Motor neuron (in vitro differentiated cells): ENCODE data around the gene DPF3. TPM values are rescaled to one million over a fixed set of nuclear protein-coding genes. Genes with fewer than 3 reads are reported as not detected.

Experiments
- ATAC-seq, 8 experiments: fragments of 200-7000 bp; cut with Tn5 transposase; replicated peaks in 6 of 8; 2 replicates each; pipeline ENCODE4 v1.8.0; 2021; ENCODE audit warnings: mild to moderate bottlenecking in 8 of 8, moderate library complexity in 8 of 8
- H3K27ac ChIP-seq, 2 donors: fragments of 250-450 bp; sonication (Bioruptor Pico); 2 replicates each; pipeline ENCODE4 v1.9.0; 2021; ENCODE audit warnings: antibody characterized with exemption in 2 of 2, mild to moderate bottlenecking in 2 of 2, moderate library complexity in 1 of 2
- H3K4me1 ChIP-seq, 2 donors: fragments of 250-450 bp; sonication (Bioruptor Pico); replicated peaks in 1 of 2; 2 replicates each; pipeline ENCODE4 v1.6.1; 2021; ENCODE audit warnings: antibody characterized with exemption in 2 of 2, mild to moderate bottlenecking in 2 of 2, moderate library complexity in 1 of 2
- H3K4me3 ChIP-seq, 5 donors: fragments of 250-450 bp; sonication (Bioruptor Pico); 2 replicates each; pipeline ENCODE4 v1.9.0; 2021; ENCODE audit warnings: antibody characterized with exemption in 5 of 5, mild to moderate bottlenecking in 5 of 5, moderate library complexity in 4 of 5
- WGBS, 10 experiments: fragments of 450-650 bp; shearing (Covaris generic); methylation state at CpG; one replicate each; pipeline ENCODE4 v1.0.0; 2022; 5-methylcytosine and 5-hydroxymethylcytosine counted together
- in situ Hi-C, 9 experiments: fragments of 400-800 bp; cut with MboI; loops; one replicate each; pipeline ENCODE4 v1.15.0; 2021; ENCODE audit warnings: low sequenced_read_pairs in 9 of 9, low pct_unique_long_range_greater_than_20kb in 2 of 9; ENCODE audit not compliant: unreplicated experiment in 9 of 9
- total RNA-seq, 8 experiments: library from RNA; unstranded; fragments of 300-600 nt; gene quantifications; 2 replicates each; pipeline versions ENCODE4 v1.2.3 to v1.2.4, GENCODE V29; 2022

DPF3 gene
- total RNA-seq, 8 experiments from 2014 or later, result 5.0 to 10.8 (median 8.6) TPM

- WGBS, 10 experiments, result 100% methylated on average over 1 of the region's 1 CpG; no CpG with 5 or more reads in 7 of the 10 experiments
- ATAC-seq, result no peak
- no peak overlapping the region for H3K27ac ChIP-seq
- in situ Hi-C loops, result no loop called here
- H3K4me1 ChIP-seq, result no peaks in the 10 kb centered on the region
- no peak overlapping the region for H3K4me3 ChIP-seq
These were observed 319.2 kb downstream of the DPF3 start for GRCh38 chr14:72574715-72575114.

GRCh38 chr14:72573725-72574417 is 320.0 kb downstream of the DPF3 start:
- in situ Hi-C loops, result no loop called here
- no peak overlapping the region for H3K27ac ChIP-seq
- 30 to 88% (median 83%) methylated on average over 2 to 5 of the region's 9 CpGs; no CpG with 5 or more reads in 5 of the 10 experiments for WGBS, 10 experiments
- H3K4me1 ChIP-seq, result no peaks in the 10 kb centered on the region
- ATAC-seq, result peak in 1 of 8 experiments; percentile 25
- H3K4me3 ChIP-seq, result no peak overlapping the region

Other genes starting within 250 kb of the DPF3 start
- gene DCAF4, start 32.4 kb upstream of the DPF3 start, total RNA-seq, result 10 to 100 TPM in 7 of 8 experiments, 1 to 10 TPM in 1; 7.1 to 36.6 (median 15.6) TPM
- gene ZFYVE1, start 133.0 kb upstream of the DPF3 start, total RNA-seq, result 10 to 100 TPM in 7 of 8 experiments, 1 to 10 TPM in 1; 9.7 to 19.7 (median 12.1) TPM
- 100 to 1,000 TPM in 1 of 8 experiments, 10 to 100 TPM in 7; 53.9 to 100 (median 70.9) TPM for gene RBM25, start 164.4 kb upstream of the DPF3 start, total RNA-seq
- gene PSEN1, start 242.4 kb upstream of the DPF3 start, total RNA-seq, result 10 to 100 TPM; 31.1 to 54.2 (median 37.0) TPM